Thyroid gland (tissue), 4 donors: ENCODE results near the gene ZNF644. TPM values are rescaled to one million over a fixed set of nuclear protein-coding genes. Genes with fewer than 3 reads are reported as not detected.

ENCODE experiments used
- DNase-seq, 2 donors: peaks; one replicate each; pipeline ENCODE4 v3.0.0-alpha.2; 2019
- H3K27ac ChIP-seq, 3 donors: fragments of 200-600 bp; sonication (generic); 1 replicate in 2 of 3; 2 replicates in 1 of 3; pipeline ENCODE4 v1.5.1; 2016 to 2019; ENCODE audit warnings: mild to moderate bottlenecking in 1 of 3, moderate library complexity in 1 of 3
- H3K27me3 ChIP-seq: fragments of 200-600 bp; sonication (generic); one replicate; pipeline ENCODE4 v1.5.1; 2019
- H3K36me3 ChIP-seq, 2 donors: fragments of 200-600 bp; sonication (generic); one replicate each; pipeline ENCODE4 v1.5.1; 2016 to 2019
- H3K4me1 ChIP-seq, 2 donors: fragments of 200-600 bp; sonication (generic); one replicate each; pipeline ENCODE4 v1.5.1; 2017 to 2019
- H3K4me3 ChIP-seq, 3 donors: fragments of 200-600 bp; sonication (generic); replicated peaks in 1 of 3; 1 replicate in 2 of 3; 2 replicates in 1 of 3; pipeline ENCODE4 v1.5.1; 2016; ENCODE audit warnings: mild to moderate bottlenecking in 1 of 3
- H3K9me3 ChIP-seq: fragments of 200-600 bp; sonication (generic); one replicate; pipeline ENCODE4 v1.5.1; 2017
- POLR2A ChIP-seq, 2 donors: fragments of 450-650 bp; IDR thresholded peaks; one replicate each; pipeline ENCODE4 v1.6.1; 2017; ENCODE audit warnings: antibody characterized with exemption in 2 of 2, mild to moderate bottlenecking in 2 of 2, moderate library complexity in 1 of 2
- WGBS, 2 donors: methylation state at CpG; one replicate each; pipeline ENCODE4 v1.1.5; 2017; 5-methylcytosine and 5-hydroxymethylcytosine counted together
- intact Hi-C: fragments of 100-400 bp; cut with DNase I; formaldehyde crosslinking; loops from one replicate; pipeline ENCODE4 v1.15.1; 2023
- total RNA-seq, 4 donors: library from RNA; depleted of rRNA; stranded (reverse); fragments of >200 nt; gene quantifications; one replicate each; pipeline ENCODE4 v1.2.3, GENCODE V29; 2016
- TF ChIP-seq, protein P1 (sequence below), 6 experiments: fragments of 200-600 bp in 3 of 6; fragments of 450-650 bp in 3 of 6; sonication (generic) in 3 of 6; IDR thresholded peaks; one replicate each; pipeline ENCODE4 v1.5.1; 2016 to 2019; ENCODE audit warnings: antibody characterized with exemption in 6 of 6, mild to moderate bottlenecking in 2 of 6, inconsistent platforms in 1 of 6, moderate library complexity in 1 of 6

The ZNF644 gene
- total RNA-seq, 4 donors from 2014 or later = 70.2 to 105 (median 82.4) TPM

DNA sequence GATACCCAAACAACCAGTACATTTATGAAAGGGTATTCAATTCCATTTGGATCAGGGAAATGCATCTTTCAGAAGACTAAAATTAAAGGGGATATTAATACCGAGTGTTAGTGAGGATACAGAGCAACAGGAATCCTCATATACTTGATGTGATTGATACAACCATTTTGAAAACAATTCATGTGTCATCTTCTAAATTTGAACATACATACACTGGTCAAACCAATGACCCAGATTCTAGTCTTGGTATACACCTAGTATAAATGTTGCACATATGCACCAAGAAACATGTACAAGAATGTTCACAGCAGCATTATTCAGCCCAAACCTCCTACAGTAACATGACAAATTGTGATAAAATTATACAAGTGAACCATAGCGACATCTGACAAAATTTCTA, 58.6 kb downstream of the ZNF644 start:
- intact Hi-C loops = no loop called here
- H3K4me3 ChIP-seq = no peak overlapping the region

DNA sequence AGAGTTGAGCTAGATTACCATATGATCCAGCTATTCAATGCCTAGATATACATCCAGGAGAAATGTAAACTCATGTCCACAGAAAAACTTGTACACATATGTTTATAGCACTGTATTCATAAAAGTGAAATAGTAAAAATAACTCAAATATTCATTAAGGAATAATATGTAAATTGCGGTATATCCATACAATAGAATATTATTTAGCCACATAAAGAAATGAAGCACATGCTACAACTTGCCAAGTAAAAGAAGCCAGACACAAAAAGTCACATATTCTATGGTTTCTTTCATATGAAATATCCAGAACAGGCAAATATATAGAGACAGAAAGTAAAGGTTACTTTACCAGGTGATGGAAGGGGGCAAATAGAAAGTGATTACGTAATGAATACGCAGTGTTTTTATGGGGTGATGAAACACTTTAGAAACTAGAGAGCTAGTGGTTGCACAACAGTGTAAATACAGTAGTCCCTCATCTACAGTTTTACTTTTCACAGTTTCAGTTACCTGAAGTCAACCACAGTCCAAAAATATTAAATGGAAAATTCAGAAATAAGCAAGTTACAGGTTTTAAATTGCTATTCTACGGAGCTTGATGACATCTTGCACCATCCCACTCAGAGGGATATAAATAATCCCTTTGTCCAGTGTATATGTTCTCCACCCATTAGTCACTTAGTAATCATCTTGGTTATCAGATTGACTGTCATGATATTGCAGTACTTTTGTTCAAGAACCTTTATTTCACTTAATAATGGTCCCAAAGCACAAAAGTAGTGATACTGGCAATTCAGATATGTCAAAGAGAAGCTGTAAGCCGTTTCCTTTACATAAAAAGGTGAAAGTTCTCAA, 62.3 kb downstream of the ZNF644 start:
- no peaks in the 10 kb centered on the region for H3K9me3 ChIP-seq
- H3K27ac ChIP-seq = no peak overlapping the region
- TF ChIP-seq POLR2A (IDR thresholded peaks at IDR 0.05) = no peak
- TF ChIP-seq, protein P1, sequence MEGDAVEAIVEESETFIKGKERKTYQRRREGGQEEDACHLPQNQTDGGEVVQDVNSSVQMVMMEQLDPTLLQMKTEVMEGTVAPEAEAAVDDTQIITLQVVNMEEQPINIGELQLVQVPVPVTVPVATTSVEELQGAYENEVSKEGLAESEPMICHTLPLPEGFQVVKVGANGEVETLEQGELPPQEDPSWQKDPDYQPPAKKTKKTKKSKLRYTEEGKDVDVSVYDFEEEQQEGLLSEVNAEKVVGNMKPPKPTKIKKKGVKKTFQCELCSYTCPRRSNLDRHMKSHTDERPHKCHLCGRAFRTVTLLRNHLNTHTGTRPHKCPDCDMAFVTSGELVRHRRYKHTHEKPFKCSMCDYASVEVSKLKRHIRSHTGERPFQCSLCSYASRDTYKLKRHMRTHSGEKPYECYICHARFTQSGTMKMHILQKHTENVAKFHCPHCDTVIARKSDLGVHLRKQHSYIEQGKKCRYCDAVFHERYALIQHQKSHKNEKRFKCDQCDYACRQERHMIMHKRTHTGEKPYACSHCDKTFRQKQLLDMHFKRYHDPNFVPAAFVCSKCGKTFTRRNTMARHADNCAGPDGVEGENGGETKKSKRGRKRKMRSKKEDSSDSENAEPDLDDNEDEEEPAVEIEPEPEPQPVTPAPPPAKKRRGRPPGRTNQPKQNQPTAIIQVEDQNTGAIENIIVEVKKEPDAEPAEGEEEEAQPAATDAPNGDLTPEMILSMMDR (IDR thresholded peaks at IDR 0.05) = no peak
- no peak overlapping the region for H3K4me3 ChIP-seq
- 92 to 95% methylated on average over 5 of the region's 5 CpGs for WGBS, 2 donors
- no peaks in the 10 kb centered on the region for H3K36me3 ChIP-seq
- intact Hi-C loops = no loop called here
- H3K4me1 ChIP-seq = no peaks in the 10 kb centered on the region
- no peaks in the 10 kb centered on the region for H3K27me3 ChIP-seq
- DNase-seq = no peak

More for the DNA sequence above, 58.6 kb downstream of the ZNF644 start:
- DNase-seq = no peak
- H3K27me3 ChIP-seq = no peaks in the 10 kb centered on the region
- H3K27ac ChIP-seq = no peak overlapping the region
- TF ChIP-seq, protein P1 (IDR thresholded peaks at IDR 0.05) = no peak
- no peak for TF ChIP-seq POLR2A (IDR thresholded peaks at IDR 0.05)
- no peaks in the 10 kb centered on the region for H3K4me1 ChIP-seq
- H3K9me3 ChIP-seq = no peaks in the 10 kb centered on the region
- 96 to 97% methylated on average over 2 of the region's 2 CpGs for WGBS, 2 donors
- no peaks in the 10 kb centered on the region for H3K36me3 ChIP-seq

DNA sequence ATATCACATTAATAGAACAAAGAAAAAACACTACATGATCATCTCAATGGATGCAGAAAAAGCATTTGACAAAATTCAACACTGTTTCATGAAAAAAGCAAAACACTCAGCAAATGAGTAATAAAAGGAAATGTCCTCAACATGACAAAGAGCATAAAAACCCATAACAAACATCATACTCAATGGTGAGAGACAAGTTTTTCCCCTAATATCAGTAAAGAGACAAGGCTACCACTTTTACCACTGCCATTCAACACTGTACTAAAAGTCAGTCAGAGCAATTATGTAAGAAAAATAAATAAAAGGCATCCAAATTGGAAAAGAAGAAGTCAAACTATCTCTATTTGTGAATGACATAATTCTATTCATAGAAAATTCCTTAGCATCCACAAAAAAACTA, 64.3 kb downstream of the ZNF644 start:
- no peak for DNase-seq
- Histone ChIP-seq H3K4me1 (no peaks in the 10 kb centered on the region), H3K9me3 (no peaks in the 10 kb centered on the region), H3K4me3 (no peak overlapping the region), H3K27me3 (no peaks in the 10 kb centered on the region), H3K27ac (no peak overlapping the region), H3K36me3 (no peaks in the 10 kb centered on the region)
- TF ChIP-seq, protein P1 (IDR thresholded peaks at IDR 0.05) = no peak
- TF ChIP-seq POLR2A (IDR thresholded peaks at IDR 0.05) = no peak
- intact Hi-C loops = no loop called here

DNA sequence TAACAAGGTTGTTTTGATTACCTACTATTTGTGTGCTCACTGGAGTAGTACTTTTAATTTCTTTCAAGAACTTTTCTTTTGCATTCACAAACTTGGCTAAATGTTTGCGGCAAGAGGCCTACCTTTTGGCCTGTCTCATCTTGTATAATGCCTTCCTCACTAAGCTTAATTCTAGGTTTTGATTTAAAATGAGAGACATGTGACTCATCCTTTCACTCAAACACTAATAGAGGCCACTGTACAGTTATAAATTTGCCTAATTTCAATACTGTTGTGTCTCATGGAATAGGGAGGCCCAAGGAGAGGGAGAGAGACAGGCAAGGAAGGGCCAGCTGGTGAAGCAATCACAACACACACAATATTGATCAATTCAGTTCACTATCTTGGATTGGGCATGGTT, 66.1 kb downstream of the ZNF644 start:
- no peak for DNase-seq
- no peaks in the 10 kb centered on the region for H3K4me1 ChIP-seq
- no peak overlapping the region for H3K27ac ChIP-seq
- intact Hi-C loops = no loop called here
- H3K36me3 ChIP-seq = no peaks in the 10 kb centered on the region
- TF ChIP-seq, protein P1 (IDR thresholded peaks at IDR 0.05) = no peak
- no peak for TF ChIP-seq POLR2A (IDR thresholded peaks at IDR 0.05)
- H3K27me3 ChIP-seq = no peaks in the 10 kb centered on the region
- no peak overlapping the region for H3K4me3 ChIP-seq
- 89% methylated on average over 1 of the region's 1 CpG for WGBS, 2 donors
- no peaks in the 10 kb centered on the region for H3K9me3 ChIP-seq

DNA sequence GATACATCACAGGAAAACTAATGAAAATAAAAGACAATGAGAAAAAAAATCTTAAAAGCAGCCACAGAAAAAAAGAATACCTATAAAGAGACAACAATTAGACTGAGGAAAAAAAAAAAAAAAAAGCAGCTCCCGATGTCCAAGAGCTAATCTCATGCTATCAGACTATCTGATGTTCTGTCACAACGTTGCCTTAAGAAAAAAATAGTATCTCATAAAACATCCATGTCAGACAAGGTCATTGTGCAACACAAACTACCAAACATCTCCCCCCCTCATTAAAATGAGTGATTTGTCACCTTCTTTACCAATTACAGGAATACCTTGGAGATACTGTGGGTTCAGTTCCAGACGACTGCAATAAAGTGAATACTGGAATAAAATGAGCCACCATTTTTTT, 68.9 kb downstream of the ZNF644 start:
- no peak for TF ChIP-seq POLR2A (IDR thresholded peaks at IDR 0.05)
- TF ChIP-seq, protein P1 (IDR thresholded peaks at IDR 0.05) = no peak
- no peak overlapping the region for H3K4me3 ChIP-seq
- no peak overlapping the region for H3K27ac ChIP-seq
- H3K27me3 ChIP-seq = no peaks in the 10 kb centered on the region
- no peaks in the 10 kb centered on the region for H3K4me1 ChIP-seq
- WGBS, 2 donors = 88 to 91% methylated on average over 3 of the region's 3 CpGs
- no peak for DNase-seq
- no peaks in the 10 kb centered on the region for H3K9me3 ChIP-seq
- no peaks in the 10 kb centered on the region for H3K36me3 ChIP-seq
- intact Hi-C loops = no loop called here
